Caki2 (cell line): ENCODE results near the gene FEM1C. TPM values are rescaled to one million over a fixed set of nuclear protein-coding genes. Genes with fewer than 3 reads are reported as not detected.

Experiments
- DNase-seq: peaks from one replicate; pipeline ENCODE4 v3.0.0-alpha.2; 2015; ENCODE audit warnings: low read depth
- in situ Hi-C: cut with HindIII; loops from 2 replicates; pipeline ENCODE4 v1.10.0; 2016; ENCODE audit warnings: low sequenced_read_pairs, low pct_unique_long_range_greater_than_20kb, mixed read lengths
- total RNA-seq: library from RNA; depleted of rRNA; stranded (reverse); fragments of >200 nt; shearing (Covaris generic); gene quantifications from 2 replicates; pipeline ENCODE4 v1.2.3, GENCODE V29; 2014; ENCODE audit warnings: low replicate concordance

The FEM1C gene
- total RNA-seq, 1 experiment from 2014 or later, result 7.1 TPM

DNA sequence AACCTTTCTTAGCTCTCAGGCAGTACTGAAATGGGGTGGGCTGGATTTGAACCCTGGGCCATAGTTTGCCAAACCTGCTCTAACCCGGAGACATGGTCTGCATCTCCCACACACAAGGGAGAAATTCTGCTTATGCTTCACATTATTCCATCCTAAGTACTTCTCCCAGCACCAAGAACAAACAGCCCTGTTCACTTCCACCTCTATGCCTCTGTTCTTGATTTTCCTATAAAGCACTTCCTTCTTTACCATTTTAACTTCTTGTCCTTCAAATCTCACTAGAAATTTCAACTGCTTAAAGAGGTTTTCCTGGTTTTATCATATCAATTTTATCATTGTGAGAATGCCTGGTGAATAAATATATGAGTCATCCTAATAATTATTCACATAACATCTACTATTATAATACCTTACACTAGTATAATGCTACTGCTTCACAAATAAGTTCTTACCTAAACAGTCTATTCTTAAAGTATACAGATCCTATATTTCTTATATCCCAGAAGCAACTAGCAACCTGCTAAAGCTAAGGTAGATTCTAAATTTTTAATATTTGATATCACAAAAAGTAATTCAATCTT, 12.7 kb downstream of the FEM1C start:
- in situ Hi-C loops, result no loop called here

DNA sequence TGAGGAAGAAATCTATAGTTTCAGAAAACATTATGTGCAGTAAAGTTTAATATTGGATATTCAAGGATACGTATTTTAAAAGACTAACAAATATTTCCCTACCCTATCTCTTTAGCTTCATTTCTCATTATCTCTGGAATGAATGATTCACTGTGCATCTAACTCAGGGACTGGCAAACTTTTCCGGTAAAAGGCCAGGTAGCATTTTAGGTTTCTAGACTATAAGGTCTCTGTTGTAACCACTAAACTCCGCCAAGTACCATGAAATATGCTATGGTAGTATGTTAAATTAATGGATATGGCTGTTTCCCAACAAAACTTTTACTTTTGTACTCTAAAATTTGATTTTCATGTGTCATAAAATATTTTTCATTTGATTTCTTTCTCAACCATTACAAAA, 13.2 kb downstream of the FEM1C start:
- no peak for DNase-seq
- in situ Hi-C loops, result no loop called here

More for the DNA sequence above, 12.7 kb downstream of the FEM1C start:
- no peak for DNase-seq

GRCh38 chr5:115530426-115530825, 14.1 kb downstream of the FEM1C start:
- no peak for DNase-seq
- in situ Hi-C loops, result no loop called here

DNA sequence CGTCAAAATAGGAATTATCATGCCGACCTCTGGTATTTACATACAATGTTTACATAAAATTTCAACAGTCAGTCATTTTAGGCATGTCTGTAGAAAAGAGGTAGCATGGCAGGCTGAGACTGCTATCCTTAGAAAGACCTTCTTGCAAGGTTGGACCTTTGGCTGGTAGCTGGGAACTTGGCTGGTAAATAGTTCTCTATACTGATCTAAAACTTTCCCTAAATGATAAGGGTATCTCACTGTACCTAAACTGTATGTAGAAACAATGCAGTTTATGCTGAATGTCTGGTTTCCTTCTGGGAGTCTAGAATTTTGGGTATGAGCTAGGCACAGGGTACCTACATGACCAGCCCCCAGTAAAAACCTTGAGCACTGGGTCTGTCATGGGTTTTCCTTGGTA, 18.0 kb downstream of the FEM1C start:
- DNase-seq, result no peak
- in situ Hi-C loops, result no loop called here

DNA sequence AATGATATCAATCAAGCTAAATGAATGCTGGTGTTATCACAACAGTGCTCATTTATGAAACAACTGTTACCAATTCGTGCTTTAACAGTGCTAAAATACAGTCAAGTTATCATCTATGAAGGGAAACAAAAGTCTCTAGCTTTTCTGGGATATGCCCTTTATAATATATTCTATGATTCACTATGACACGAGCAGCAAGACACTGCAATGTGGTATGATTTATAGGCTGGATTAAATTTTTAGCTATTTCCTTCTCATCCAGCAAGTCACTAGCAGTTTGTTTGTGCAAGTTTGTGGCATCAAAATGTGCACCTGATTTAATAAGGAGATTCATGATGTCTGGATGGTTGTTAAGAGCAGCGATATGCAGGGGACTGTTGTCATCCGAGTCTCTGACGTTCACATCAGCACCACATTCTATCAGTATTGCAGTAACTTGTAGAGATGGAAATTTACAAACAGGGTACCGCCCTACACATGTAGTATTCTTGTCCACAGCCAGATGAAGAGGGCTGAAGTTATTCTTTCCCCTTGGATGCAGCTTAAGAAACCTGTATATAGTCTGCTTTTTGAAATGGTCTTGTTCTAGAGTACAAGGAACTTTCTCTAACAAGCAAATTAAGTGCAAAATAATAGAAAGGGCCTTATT, 20.3 kb downstream of the FEM1C start:
- in situ Hi-C loops, result no loop called here
- DNase-seq, result no peak

GRCh38 chr5:115522832-115523403, 21.7 kb downstream of the FEM1C start:
- no peak for DNase-seq
- in situ Hi-C loops, result no loop called here

DNA sequence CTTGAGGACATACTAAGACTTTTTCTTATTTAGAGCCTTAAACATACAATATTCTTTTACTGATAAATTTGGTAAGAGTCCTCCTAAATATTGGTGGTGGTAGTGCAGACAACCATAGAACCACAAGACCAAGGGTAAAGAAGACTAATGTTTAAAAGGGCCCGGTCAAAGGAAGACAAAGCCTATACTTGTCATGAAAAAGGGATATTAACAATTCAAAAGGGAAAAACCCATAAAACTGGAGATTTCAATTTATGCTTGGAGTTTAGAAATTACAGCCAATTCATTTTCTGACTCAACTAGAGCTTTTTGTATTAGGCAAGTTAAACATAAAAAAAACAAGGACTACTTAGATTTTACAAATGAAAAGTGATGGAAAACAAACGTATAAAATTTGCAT, 24.4 kb downstream of the FEM1C start:
- in situ Hi-C loops, result no loop called here
- no peak for DNase-seq

GRCh38 chr5:115516372-115516771, 28.2 kb downstream of the FEM1C start:
- in situ Hi-C loops, result no loop called here

DNA sequence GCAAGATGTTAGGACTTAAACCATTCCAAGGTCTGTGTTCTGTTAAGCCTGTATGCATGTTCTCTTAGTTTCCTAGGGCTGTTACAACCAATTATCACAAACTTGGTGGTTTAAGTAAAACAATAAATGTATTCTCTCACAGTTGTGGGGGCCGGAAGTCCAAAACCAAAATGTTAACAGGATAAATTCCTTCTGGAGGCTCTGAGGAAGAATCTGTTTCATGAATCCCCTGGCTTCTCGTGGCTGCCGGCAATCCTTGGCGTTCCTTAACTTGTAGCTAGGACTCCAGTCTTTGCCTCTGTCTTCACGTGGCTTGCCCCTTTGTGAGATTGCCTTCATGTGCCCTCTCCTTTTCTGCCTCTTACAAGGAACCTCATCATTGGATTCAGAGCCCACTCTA, 30.4 kb downstream of the FEM1C start:
- in situ Hi-C loops, result no loop called here
- no peak for DNase-seq

More at GRCh38 chr5:115516372-115516771, 28.2 kb downstream of the FEM1C start:
- DNase-seq, result no peak

DNA sequence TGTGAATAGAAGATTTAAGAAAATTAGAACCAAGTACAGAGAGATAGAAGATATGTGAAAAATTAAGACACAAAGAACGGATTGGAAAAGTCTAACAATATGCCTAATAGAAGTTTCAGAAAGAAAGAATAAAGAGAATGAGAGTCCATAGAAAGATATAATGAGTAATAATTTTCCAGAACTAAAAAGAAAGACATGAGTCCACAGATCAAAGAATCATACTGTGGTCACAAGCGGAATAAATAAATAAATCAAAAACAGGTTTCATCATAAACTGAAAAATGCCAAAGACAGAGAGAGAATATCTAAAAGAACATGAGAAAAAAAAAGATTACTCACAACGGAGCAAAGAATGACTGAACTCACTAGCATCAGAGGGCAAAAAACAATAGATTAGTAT, 32.9 kb downstream of the FEM1C start:
- in situ Hi-C loops, result no loop called here

DNA sequence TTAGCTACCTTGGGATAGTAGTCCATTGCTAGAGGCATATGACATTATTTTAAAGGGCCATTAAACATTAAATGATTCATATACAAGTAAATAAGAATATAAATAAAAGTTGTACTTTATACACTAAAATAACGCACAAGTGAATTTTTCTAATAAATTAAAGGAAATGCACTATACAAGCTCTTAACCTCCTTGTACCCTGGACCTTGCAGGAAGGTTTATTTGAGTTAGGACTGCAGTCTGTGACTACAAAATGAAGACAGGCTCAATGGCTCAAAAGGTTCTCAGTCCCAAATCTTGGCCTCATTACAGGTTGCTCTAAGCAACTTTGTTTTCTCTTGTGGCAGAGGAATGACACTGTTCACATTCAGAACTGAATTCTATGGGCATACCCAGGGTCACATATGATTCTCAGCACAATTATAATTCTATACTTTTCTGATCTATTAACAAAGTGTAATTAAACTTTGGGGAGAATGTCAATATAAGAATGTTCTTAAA, 34.4 kb downstream of the FEM1C start:
- DNase-seq, result no peak
- in situ Hi-C loops, result no loop called here

More for the DNA sequence above, 32.9 kb downstream of the FEM1C start:
- no peak for DNase-seq

DNA sequence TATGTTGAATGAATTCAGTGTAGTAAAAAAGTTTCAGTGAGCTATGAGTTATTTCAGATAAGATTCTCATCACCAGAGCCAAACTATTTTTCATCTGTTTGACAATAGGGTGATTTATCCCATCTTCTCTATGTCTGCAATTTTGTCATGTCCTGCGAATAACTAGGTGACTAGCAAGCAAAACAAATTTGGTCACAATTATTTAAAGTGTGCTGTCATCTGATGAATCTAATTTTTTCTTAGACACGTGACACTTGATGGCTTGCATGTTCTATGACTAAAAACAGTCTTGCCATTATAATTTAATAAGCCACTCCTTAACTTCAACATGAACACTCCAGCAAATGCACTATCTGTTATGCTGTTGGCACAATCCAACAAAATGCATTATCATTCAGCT, 35.0 kb downstream of the FEM1C start:
- in situ Hi-C loops, result no loop called here

GRCh38 chr5:115507681-115508080, 36.9 kb downstream of the FEM1C start:
- no peak for DNase-seq
- in situ Hi-C loops, result no loop called here

More for the DNA sequence above, 35.0 kb downstream of the FEM1C start:
- no peak for DNase-seq

- no peak for DNase-seq
- in situ Hi-C loops, result no loop called here
These were observed 41.2 kb downstream of the FEM1C start for GRCh38 chr5:115503420-115503819.

DNA sequence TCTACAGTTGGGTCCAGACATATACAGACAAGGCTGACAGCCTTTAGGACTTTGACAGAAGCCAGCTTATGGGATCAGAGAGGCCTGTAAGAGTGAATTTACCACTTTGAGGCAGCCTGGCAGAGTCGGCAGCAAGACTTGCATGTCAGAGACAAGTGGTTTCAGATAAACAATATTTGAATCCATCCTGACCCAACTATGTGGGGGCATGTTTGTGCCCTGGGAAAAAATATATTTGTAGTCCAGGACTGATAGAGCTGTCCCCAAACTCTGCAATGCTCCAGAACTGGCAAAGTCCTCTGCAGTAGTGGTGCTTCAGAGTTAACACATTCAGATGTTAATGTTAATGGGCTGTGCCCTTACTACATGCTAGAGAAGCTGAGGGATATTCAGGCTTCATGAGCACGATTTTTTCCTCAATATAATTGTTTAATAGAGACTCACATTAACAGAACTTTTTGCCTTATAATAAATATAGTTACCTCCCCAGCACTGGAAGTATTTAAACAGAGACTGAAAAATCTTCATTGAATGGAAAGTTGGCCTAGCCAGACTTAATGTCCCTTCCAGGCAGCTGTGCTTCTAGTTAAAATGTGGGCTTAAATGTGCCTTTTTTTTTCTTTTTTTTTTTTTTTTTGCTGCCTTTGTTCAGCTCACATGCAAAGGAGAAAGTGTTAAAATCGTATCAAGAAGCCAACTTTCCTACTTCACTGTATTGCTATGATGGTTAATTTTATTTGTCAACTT, 42.9 kb downstream of the FEM1C start:
- DNase-seq, result no peak
- in situ Hi-C loops, result no loop called here

GRCh38 chr5:115500225-115500624, 44.4 kb downstream of the FEM1C start:
- in situ Hi-C loops, result no loop called here
- DNase-seq, result no peak

GRCh38 chr5:115496936-115497576, 47.5 kb downstream of the FEM1C start:
- DNase-seq, result no peak
- in situ Hi-C loops, result no loop called here

- in situ Hi-C loops, result no loop called here
- DNase-seq, result no peak
These were observed 49.8 kb downstream of the FEM1C start for GRCh38 chr5:115494570-115495289.
